Measurements from ENCODE around the gene TCF25. TPM values are rescaled to one million over a fixed set of nuclear protein-coding genes. Genes with fewer than 3 reads are reported as not detected.

Gene TCF25
- total RNA-seq, 1 experiment from 2014 or later = 155 TPM

- H3K4me1 Mint-ChIP-seq = peaks cover 5% of the 10 kb centered on the region
- H3K27ac Mint-ChIP-seq = no peak overlapping the region
- CTCF ChIA-PET = no interaction called here
- TF ChIP-seq MAX (CRISPR knock-in tag; IDR thresholded peaks at IDR 0.05) (no peak), ZNF425 (CRISPR knock-in tag; conservative IDR thresholded peaks at IDR 0.05) (no peak), ARID4B (CRISPR knock-in tag; IDR thresholded peaks at IDR 0.05; ENCODE audit: borderline replicate concordance) (no peak), ZNF219 (CRISPR knock-in tag; IDR thresholded peaks at IDR 0.05; ENCODE audit: borderline replicate concordance) (no peak), MYBL2 (CRISPR knock-in tag; IDR thresholded peaks at IDR 0.05) (no peak), USF1 (CRISPR knock-in tag; IDR thresholded peaks at IDR 0.05) (no peak), ZBTB43 (CRISPR knock-in tag; IDR thresholded peaks at IDR 0.05) (no peak), ZNF281 (CRISPR knock-in tag; IDR thresholded peaks at IDR 0.05) (no peak), NR2C2 (CRISPR knock-in tag; IDR thresholded peaks at IDR 0.05) (no peak), ZNF396 (CRISPR knock-in tag; IDR thresholded peaks at IDR 0.05; ENCODE audit: borderline replicate concordance) (no peak), MXD4 (CRISPR knock-in tag; IDR thresholded peaks at IDR 0.05; ENCODE audit: borderline replicate concordance) (no peak), SMAD3 (CRISPR knock-in tag; IDR thresholded peaks at IDR 0.05; ENCODE audit: borderline replicate concordance) (no peak), NFATC4 (CRISPR knock-in tag; IDR thresholded peaks at IDR 0.05) (no peak), FOXP4 (CRISPR knock-in tag; IDR thresholded peaks at IDR 0.05) (no peak), NR3C1 (CRISPR knock-in tag; conservative IDR thresholded peaks at IDR 0.05; ENCODE audit: low read depth) (no peak)
- POLR2A ChIA-PET = no interaction called here
- DNase-seq (ENCODE audit: low spot score) = no peak
- no peak overlapping the region for H3K4me3 Mint-ChIP-seq
- peaks cover 22% of the 10 kb centered on the region for H3K36me3 Mint-ChIP-seq
- peaks cover 9% of the 10 kb centered on the region for H3K27me3 Mint-ChIP-seq (ENCODE audit: low read depth)
- peaks cover 3% of the 10 kb centered on the region; the same call in 1 of the 2 replicates for H3K9me3 Mint-ChIP-seq
- ATAC-seq = no peak
Measured at GRCh38 chr16:89954462-89954861, 81.1 kb downstream of the TCF25 start.
